ENCODE data around the gene BTN3A1. TPM values are rescaled to one million over a fixed set of nuclear protein-coding genes. Genes with fewer than 3 reads are reported as not detected.

The BTN3A1 gene
- total and polyA plus RNA-seq, 7 donors = 3.0 to 33.5 (median 9.8) TPM

- TF ChIP-seq EP300 (IDR thresholded peaks at IDR 0.05) (no peak), POLR2A (IDR thresholded peaks at IDR 0.05) (no peak), POLR2AphosphoS5 (IDR thresholded peaks at IDR 0.05) (no peak), CTCF (IDR thresholded peaks at IDR 0.05) (no peak)
- peaks cover 0 to 24% (median 15%) of the 10 kb centered on the region in 4 donors for H3K4me1 ChIP-seq
- H3K27me3 ChIP-seq = no peaks in the 10 kb centered on the region
- no peak overlapping the region for H3K27ac ChIP-seq
- peaks cover 0 to 33% (median 4%) of the 10 kb centered on the region in 4 donors for H3K36me3 ChIP-seq
- no peak for DNase-seq
- WGBS, 2 donors = 77 to 90% methylated on average over 3 of the region's 3 CpGs
- no peak overlapping the region for H3K4me3 ChIP-seq
- no peaks in the 10 kb centered on the region for H3K9me3 ChIP-seq
- intact Hi-C loops (cut with DNase I) = no loop called here
These were observed 2.5 kb downstream of the BTN3A1 start for GRCh38 chr6:26404546-26404945.

- H3K27me3 ChIP-seq = no peaks in the 10 kb centered on the region
- no peak for TF ChIP-seq POLR2AphosphoS5 (IDR thresholded peaks at IDR 0.05)
- no peak for TF ChIP-seq CTCF (IDR thresholded peaks at IDR 0.05)
- no peak for TF ChIP-seq POLR2A (IDR thresholded peaks at IDR 0.05)
- TF ChIP-seq EP300 (IDR thresholded peaks at IDR 0.05) = no peak
- no peak overlapping the region for H3K27ac ChIP-seq
- peaks cover 0 to 3% (median 0%) of the 10 kb centered on the region in 4 donors for H3K4me1 ChIP-seq
- intact Hi-C loops (cut with DNase I) = no loop called here
- 91 to 96% methylated on average over 10 of the region's 10 CpGs for WGBS, 2 donors
- no peak overlapping the region for H3K4me3 ChIP-seq
- H3K9me3 ChIP-seq = no peaks in the 10 kb centered on the region
- H3K36me3 ChIP-seq = peaks cover 0 to 61% (median 9%) of the 10 kb centered on the region in 4 donors
- no peak for DNase-seq
These were observed 7.0 kb downstream of the BTN3A1 start for GRCh38 chr6:26408828-26409730.

DNA sequence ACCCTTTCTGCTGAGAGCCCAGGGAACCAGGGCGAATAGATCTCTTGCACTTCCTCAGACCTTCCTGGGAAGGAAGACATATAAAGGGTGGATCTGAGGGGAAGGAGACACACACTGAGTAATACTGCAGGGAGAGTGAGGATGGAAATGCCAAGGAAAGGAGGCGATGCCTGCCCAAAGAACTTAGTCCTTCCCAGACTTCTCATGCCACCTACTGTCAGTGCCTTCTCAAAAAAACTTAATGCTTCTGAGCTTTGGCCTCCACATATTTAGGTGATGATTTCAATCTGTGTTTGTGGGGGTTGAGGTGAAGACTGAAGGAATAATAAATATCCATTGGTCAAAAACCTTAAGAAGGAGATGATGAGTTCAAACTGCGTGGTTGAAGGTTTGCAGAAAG is 9.7 kb downstream of the BTN3A1 start:
- no peaks in the 10 kb centered on the region for H3K9me3 ChIP-seq
- no peaks in the 10 kb centered on the region for H3K27me3 ChIP-seq
- H3K36me3 ChIP-seq = peaks cover 0 to 52% (median 7%) of the 10 kb centered on the region in 4 donors
- H3K4me3 ChIP-seq = no peak overlapping the region
- DNase-seq = no peak
- 96 to 98% methylated on average over 3 of the region's 3 CpGs for WGBS, 2 donors
- intact Hi-C loops (cut with DNase I) = no loop called here
- TF ChIP-seq EP300 (IDR thresholded peaks at IDR 0.05) = no peak
- no peak for TF ChIP-seq CTCF (IDR thresholded peaks at IDR 0.05)
- TF ChIP-seq POLR2AphosphoS5 (IDR thresholded peaks at IDR 0.05) = no peak
- TF ChIP-seq POLR2A (IDR thresholded peaks at IDR 0.05) = no peak
- no peaks in the 10 kb centered on the region for H3K4me1 ChIP-seq
- H3K27ac ChIP-seq = no peak overlapping the region

GRCh38 chr6:26412228-26412627 is 10.2 kb downstream of the BTN3A1 start:
- H3K36me3 ChIP-seq = peaks cover 0 to 48% (median 7%) of the 10 kb centered on the region in 4 donors

More at GRCh38 chr6:26412228-26412627, 10.2 kb downstream of the BTN3A1 start:
- H3K27ac ChIP-seq = no peak overlapping the region
- no peaks in the 10 kb centered on the region for H3K9me3 ChIP-seq
- no peak overlapping the region for H3K4me3 ChIP-seq
- WGBS, 2 donors = 64 to 74% methylated on average over 3 of the region's 3 CpGs
- no peak for TF ChIP-seq POLR2A (IDR thresholded peaks at IDR 0.05)
- TF ChIP-seq CTCF (IDR thresholded peaks at IDR 0.05) = no peak
- TF ChIP-seq EP300 (IDR thresholded peaks at IDR 0.05) = no peak
- no peak for TF ChIP-seq POLR2AphosphoS5 (IDR thresholded peaks at IDR 0.05)
- no peaks in the 10 kb centered on the region for H3K27me3 ChIP-seq
- H3K4me1 ChIP-seq = no peaks in the 10 kb centered on the region
- intact Hi-C loops (cut with DNase I) = no loop called here
- DNase-seq = no peak

All from sigmoid colon (tissue), 7 donors.